NCI-H2029 treated with DMSO at 0.1 percent for 48 hours (cell line): ENCODE measurements around the gene THEM4.
"Not testable (repeated sequence)": the region's sequence is repeated elsewhere in the genome, so short reads cannot be mapped to it uniquely, and the experiment has no call there.

Experiments
- DNase-seq: peaks from one replicate; lab custom pipeline; 2025; lab: John Stamatoyannopoulos, UW

Gene THEM4

GRCh38 chr1:151859891-151860293 is 49.4 kb downstream of the THEM4 start:
- DNase-seq: no peak

- DNase-seq: no peak
Observed at GRCh38 chr1:151858886-151859665, 50.2 kb downstream of the THEM4 start.

GRCh38 chr1:151858030-151858746 is 51.1 kb downstream of the THEM4 start:
- no peak for DNase-seq

GRCh38 chr1:151855933-151856332 is 53.4 kb downstream of the THEM4 start:
- DNase-seq: no peak

- DNase-seq: not testable (repeated sequence)
Observed at GRCh38 chr1:151855516-151855915, 53.8 kb downstream of the THEM4 start.

- DNase-seq: no peak
Observed at GRCh38 chr1:151854658-151855057, 54.7 kb downstream of the THEM4 start.

GRCh38 chr1:151853411-151853943 is 55.8 kb downstream of the THEM4 start, which contains the start of gene THEM5:
TSS of gene THEM5 (minus strand) at chr1:151853712. CDS start at chr1:151853565, 147 bp downstream.
- no peak for DNase-seq

- no peak for DNase-seq
Observed at GRCh38 chr1:151852733-151853132, 56.6 kb downstream of the THEM4 start.

- DNase-seq: no peak
Observed at GRCh38 chr1:151851886-151852285, 57.4 kb downstream of the THEM4 start.

GRCh38 chr1:151849871-151850270 is 59.4 kb downstream of the THEM4 start:
- DNase-seq: no peak

- DNase-seq: no peak
Observed at GRCh38 chr1:151849126-151849525, 60.2 kb downstream of the THEM4 start.

GRCh38 chr1:151847867-151848596 is 61.3 kb downstream of the THEM4 start:
- no peak for DNase-seq

- DNase-seq: no peak
Observed at GRCh38 chr1:151846686-151847237, 62.5 kb downstream of the THEM4 start.

GRCh38 chr1:151846062-151846568 is 63.2 kb downstream of the THEM4 start:
- DNase-seq: no peak

GRCh38 chr1:151843398-151843797 is 65.9 kb downstream of the THEM4 start:
- DNase-seq: no peak

- no peak for DNase-seq
Observed at GRCh38 chr1:151841141-151841540, 68.2 kb downstream of the THEM4 start.

- DNase-seq: no peak
Observed at GRCh38 chr1:151840421-151840820, 68.9 kb downstream of the THEM4 start.

GRCh38 chr1:151839457-151840403 is 69.6 kb downstream of the THEM4 start, which contains the start of gene C2CD4D:
TSS of gene C2CD4D (minus strand) at chr1:151839820. CDS start at chr1:151838989, 831 bp downstream.
- peak; percentile 52 for DNase-seq

GRCh38 chr1:151839082-151839412 is 70.3 kb downstream of the THEM4 start:
- DNase-seq: no peak

GRCh38 chr1:151838222-151839081 is 70.9 kb downstream of the THEM4 start:
- no peak for DNase-seq
